Endodermal cell (in vitro differentiated cells): ENCODE measurements around the gene ARL15. TPM values are rescaled to one million over a fixed set of nuclear protein-coding genes. Genes with fewer than 3 reads are reported as not detected.

ENCODE experiments used
- DNase-seq: peaks from one replicate; pipeline ENCODE4 v3.0.0-alpha.2; 2017
- H3K27ac ChIP-seq: 2 replicates; pipeline ENCODE4 v1.5.1; 2013; ENCODE audit warnings: mild to moderate bottlenecking, low read depth, low read length, moderate library complexity
- H3K27me3 ChIP-seq: 2 replicates; pipeline ENCODE4 v1.6.1; 2013; ENCODE audit warnings: mild to moderate bottlenecking, low read length, moderate library complexity; ENCODE audit not compliant: insufficient read depth, control insufficient read depth, poor library complexity, severe bottlenecking
- H3K36me3 ChIP-seq: 2 replicates; pipeline ENCODE4 v1.7.0; 2013; ENCODE audit warnings: mild to moderate bottlenecking, low read length, moderate library complexity; ENCODE audit not compliant: control insufficient read depth, insufficient read depth
- H3K4me1 ChIP-seq: one replicate; pipeline ENCODE4 v1.7.0; 2013; ENCODE audit warnings: low read length; ENCODE audit not compliant: control insufficient read depth, insufficient read depth
- H3K4me3 ChIP-seq: 2 replicates; pipeline ENCODE4 v1.5.1; 2013; ENCODE audit warnings: mild to moderate bottlenecking, low read length, moderate library complexity
- H3K9ac ChIP-seq: 2 replicates; pipeline ENCODE4 v1.6.1; 2013; ENCODE audit warnings: mild to moderate bottlenecking, low read length, moderate library complexity; ENCODE audit not compliant: poor library complexity, severe bottlenecking; ENCODE audit errors: extremely low read depth
- H3K9me3 ChIP-seq: 2 replicates; pipeline ENCODE4 v1.6.1; 2013; ENCODE audit warnings: mild to moderate bottlenecking, low read length, moderate library complexity; ENCODE audit not compliant: control insufficient read depth
- H3K27ac Mint-ChIP-seq: 2 replicates; pipeline ENCODE4 v1.8.0; 2020; ENCODE audit warnings: mixed read lengths
- H3K27me3 Mint-ChIP-seq: 2 replicates; pipeline ENCODE4 v1.8.0; 2021; ENCODE audit warnings: mild to moderate bottlenecking, mixed read lengths; ENCODE audit not compliant: insufficient read depth
- H3K36me3 Mint-ChIP-seq: 2 replicates; pipeline ENCODE4 v1.8.0; 2020; ENCODE audit warnings: low read depth, mixed read lengths
- H3K4me1 Mint-ChIP-seq: 2 replicates; pipeline ENCODE4 v1.8.0; 2020; ENCODE audit warnings: mixed read lengths
- H3K4me3 Mint-ChIP-seq: 2 replicates; pipeline ENCODE4 v1.8.0; 2020; ENCODE audit warnings: mild to moderate bottlenecking, moderate library complexity, mixed read lengths
- H3K9me3 Mint-ChIP-seq: 2 replicates; pipeline ENCODE4 v1.8.0; 2020; ENCODE audit warnings: mild to moderate bottlenecking, mixed read lengths
- WGBS, 2 experiments: methylation state at CpG; one replicate each; pipeline versions ENCODE4 v1.1.5 to v1.1.7; 2013; ENCODE audit warnings: missing lambda C conversion rate in 2 of 2, mixed read lengths in 1 of 2; ENCODE audit not compliant: insufficient coverage in 1 of 2, insufficient read length in 1 of 2; 5-methylcytosine and 5-hydroxymethylcytosine counted together
- total RNA-seq, 2 donors: library from RNA; stranded (reverse); fragmentation: NEBNext Ultra II Directional in 1 of 2; extraction: Animal tissue kit (Norgen Biotek cat#: 25700) in 1 of 2; gene quantifications; 2 replicates in 1 of 2; 3 replicates in 1 of 2; pipeline ENCODE4 v1.2.1, GENCODE V29; 2021
- TF ChIP-seq, protein P1 (sequence below): fragments of 200-600 bp; sonication (generic); conservative IDR thresholded peaks from 2 replicates; pipeline ENCODE4 v1.5.0; 2021; ENCODE audit warnings: antibody characterized with exemption, mild to moderate bottlenecking

ARL15 gene
- total RNA-seq, 2 donors from 2014 or later, result 23.3 to 24.0 TPM

DNA sequence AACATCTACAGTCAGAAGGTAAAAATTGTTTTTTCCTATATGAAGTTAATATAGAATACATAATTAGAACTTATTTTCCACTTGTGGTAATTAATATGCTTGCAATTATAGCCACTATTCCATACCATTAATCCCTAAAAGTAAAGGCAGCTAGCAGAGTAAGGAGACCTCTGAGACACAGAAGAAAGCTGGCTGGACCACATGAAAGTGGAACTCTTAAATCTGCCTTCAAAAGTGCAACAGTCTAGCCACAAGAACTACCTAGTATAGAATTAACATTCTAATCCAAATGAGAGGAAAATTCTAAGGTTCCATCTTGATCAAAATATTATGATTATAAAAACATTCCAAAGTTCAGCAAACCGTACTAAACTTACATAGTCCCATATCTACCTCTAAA, 37.6 kb downstream of the ARL15 start:
- Histone ChIP-seq H3K27me3 (no peaks in the 10 kb centered on the region), H3K9ac (no peak overlapping the region), H3K4me1 (peaks cover under 1% of the 10 kb centered on the region), H3K9me3 (no peaks in the 10 kb centered on the region), H3K27ac (no peak overlapping the region), H3K4me3 (no peak overlapping the region), H3K36me3 (no peaks in the 10 kb centered on the region)
- H3K4me3 Mint-ChIP-seq, result no peak overlapping the region
- no peak overlapping the region for H3K27ac Mint-ChIP-seq
- TF ChIP-seq, protein P1, sequence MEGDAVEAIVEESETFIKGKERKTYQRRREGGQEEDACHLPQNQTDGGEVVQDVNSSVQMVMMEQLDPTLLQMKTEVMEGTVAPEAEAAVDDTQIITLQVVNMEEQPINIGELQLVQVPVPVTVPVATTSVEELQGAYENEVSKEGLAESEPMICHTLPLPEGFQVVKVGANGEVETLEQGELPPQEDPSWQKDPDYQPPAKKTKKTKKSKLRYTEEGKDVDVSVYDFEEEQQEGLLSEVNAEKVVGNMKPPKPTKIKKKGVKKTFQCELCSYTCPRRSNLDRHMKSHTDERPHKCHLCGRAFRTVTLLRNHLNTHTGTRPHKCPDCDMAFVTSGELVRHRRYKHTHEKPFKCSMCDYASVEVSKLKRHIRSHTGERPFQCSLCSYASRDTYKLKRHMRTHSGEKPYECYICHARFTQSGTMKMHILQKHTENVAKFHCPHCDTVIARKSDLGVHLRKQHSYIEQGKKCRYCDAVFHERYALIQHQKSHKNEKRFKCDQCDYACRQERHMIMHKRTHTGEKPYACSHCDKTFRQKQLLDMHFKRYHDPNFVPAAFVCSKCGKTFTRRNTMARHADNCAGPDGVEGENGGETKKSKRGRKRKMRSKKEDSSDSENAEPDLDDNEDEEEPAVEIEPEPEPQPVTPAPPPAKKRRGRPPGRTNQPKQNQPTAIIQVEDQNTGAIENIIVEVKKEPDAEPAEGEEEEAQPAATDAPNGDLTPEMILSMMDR, result no peak
- H3K4me1 Mint-ChIP-seq, result peaks cover 4% of the 10 kb centered on the region
- H3K9me3 Mint-ChIP-seq, result no peaks in the 10 kb centered on the region
- H3K27me3 Mint-ChIP-seq, result no peaks in the 10 kb centered on the region
- H3K36me3 Mint-ChIP-seq, result peaks cover under 1% of the 10 kb centered on the region
- DNase-seq, result no peak
- no CpG with 5 or more reads among the region's 1 CpG for WGBS, 2 experiments

DNA sequence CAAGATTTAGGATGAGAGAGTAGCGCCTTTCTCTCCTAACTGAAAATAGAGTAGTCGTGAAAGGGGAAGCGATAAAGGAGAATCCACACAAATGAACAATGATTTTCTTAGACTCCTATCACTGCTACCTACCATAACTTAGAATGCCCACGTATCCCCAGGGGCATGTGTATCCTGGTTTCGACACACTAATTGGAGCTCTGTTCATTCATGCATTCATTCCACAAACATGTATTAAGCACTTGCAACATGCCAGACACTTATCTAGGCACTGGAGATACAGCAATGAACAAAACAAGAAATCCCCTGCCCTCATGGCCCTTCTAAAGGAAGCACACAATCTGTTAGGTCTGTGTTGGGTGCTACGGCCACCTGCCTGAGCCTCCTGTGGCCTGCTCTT, 40.0 kb downstream of the ARL15 start:
- H3K4me1 ChIP-seq, result no peaks in the 10 kb centered on the region
- H3K27ac ChIP-seq, result no peak overlapping the region
- no peaks in the 10 kb centered on the region for H3K36me3 ChIP-seq
- Mint-ChIP-seq H3K4me1 (peaks cover 4% of the 10 kb centered on the region), H3K36me3 (no peaks in the 10 kb centered on the region), H3K27ac (no peak overlapping the region), H3K4me3 (no peak overlapping the region), H3K27me3 (no peaks in the 10 kb centered on the region), H3K9me3 (no peaks in the 10 kb centered on the region)
- H3K9me3 ChIP-seq, result no peaks in the 10 kb centered on the region
- no peaks in the 10 kb centered on the region for H3K27me3 ChIP-seq
- WGBS, 2 experiments, result 94 to 100% methylated on average over 2 to 3 of the region's 6 CpGs
- no peak overlapping the region for H3K9ac ChIP-seq
- no peak for DNase-seq
- no peak overlapping the region for H3K4me3 ChIP-seq
- TF ChIP-seq, protein P1, result no peak

DNA sequence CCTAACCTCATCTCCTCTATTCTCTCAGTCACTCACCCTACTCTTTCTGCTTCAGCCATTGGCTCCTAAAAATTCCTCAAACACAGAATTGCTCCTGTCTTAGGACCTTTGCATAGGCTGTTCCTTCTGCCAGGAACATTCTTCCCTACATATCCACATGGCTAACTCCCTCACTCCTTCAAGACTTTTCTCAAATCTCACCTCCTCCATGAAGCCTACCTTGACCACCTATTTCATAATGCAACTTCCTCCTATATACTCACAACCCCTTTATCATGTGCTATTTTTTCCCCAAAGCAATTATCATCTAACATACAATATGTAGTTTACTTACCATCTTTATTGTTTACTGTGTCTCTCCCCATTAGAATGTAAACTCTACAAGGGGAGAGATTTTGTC, 45.8 kb downstream of the ARL15 start:
- TF ChIP-seq, protein P1, result no peak
- H3K9me3 ChIP-seq, result no peaks in the 10 kb centered on the region
- no peaks in the 10 kb centered on the region for H3K27me3 ChIP-seq
- no peak overlapping the region for H3K27ac Mint-ChIP-seq
- H3K27ac ChIP-seq, result no peak overlapping the region
- no peaks in the 10 kb centered on the region for H3K36me3 ChIP-seq
- H3K4me3 ChIP-seq, result no peak overlapping the region
- H3K9me3 Mint-ChIP-seq, result no peaks in the 10 kb centered on the region
- no peaks in the 10 kb centered on the region for H3K27me3 Mint-ChIP-seq
- H3K9ac ChIP-seq, result no peak overlapping the region
- H3K4me1 Mint-ChIP-seq, result peaks cover 12% of the 10 kb centered on the region
- no peak for DNase-seq
- H3K36me3 Mint-ChIP-seq, result no peaks in the 10 kb centered on the region
- peaks cover 7% of the 10 kb centered on the region for H3K4me1 ChIP-seq
- H3K4me3 Mint-ChIP-seq, result no peak overlapping the region
